Ammon's horn (tissue), 1 donor: Measurements from ENCODE around the gene VAPA.

Experiments
- DNase-seq: peaks from one replicate; pipeline ENCODE4 v3.0.0-alpha.2; 2016; ENCODE audit warnings: low spot score

VAPA gene, protein sequence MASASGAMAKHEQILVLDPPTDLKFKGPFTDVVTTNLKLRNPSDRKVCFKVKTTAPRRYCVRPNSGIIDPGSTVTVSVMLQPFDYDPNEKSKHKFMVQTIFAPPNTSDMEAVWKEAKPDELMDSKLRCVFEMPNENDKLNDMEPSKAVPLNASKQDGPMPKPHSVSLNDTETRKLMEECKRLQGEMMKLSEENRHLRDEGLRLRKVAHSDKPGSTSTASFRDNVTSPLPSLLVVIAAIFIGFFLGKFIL

DNA sequence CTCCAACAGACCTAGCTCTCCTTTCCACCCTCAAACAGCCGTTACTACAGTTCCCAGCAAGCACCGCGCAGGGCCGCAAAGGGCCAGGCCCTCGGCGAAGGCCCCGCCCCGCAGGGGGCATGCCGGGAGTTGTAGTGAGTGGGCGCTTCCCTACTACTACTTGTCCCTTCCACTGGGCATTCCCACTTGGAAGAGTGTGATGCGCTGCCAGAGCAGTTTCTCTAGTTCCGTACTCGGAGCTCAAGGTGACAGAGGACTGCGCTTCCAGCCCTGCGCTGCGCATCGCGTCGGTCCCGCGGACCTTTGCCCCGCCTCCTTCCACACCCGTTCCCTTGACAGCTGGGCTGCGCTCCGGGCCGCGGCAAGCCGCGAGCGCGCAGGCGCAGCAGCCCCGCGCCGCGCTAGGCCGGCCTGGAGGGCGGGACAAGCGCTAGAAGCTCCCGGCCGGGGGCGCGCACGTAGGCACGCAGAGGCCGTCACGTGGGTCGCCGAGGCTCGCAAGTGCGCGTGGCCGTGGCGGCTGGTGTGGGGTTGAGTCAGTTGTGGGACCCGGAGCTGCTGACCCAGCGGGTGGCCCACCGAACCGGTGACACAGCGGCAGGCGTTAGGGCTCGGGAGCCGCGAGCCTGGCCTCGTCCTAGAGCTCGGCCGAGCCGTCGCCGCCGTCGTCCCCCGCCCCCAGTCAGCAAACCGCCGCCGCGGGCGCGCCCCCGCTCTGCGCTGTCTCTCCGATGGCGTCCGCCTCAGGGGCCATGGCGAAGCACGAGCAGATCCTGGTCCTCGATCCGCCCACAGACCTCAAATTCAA is at the start of gene VAPA:
VAPA (plus strand) TSS at position 491 of the 808 bp plus-strand sequence; CDS start at position 732, 241 bp downstream.
- peak; percentile 97 for DNase-seq

DNA sequence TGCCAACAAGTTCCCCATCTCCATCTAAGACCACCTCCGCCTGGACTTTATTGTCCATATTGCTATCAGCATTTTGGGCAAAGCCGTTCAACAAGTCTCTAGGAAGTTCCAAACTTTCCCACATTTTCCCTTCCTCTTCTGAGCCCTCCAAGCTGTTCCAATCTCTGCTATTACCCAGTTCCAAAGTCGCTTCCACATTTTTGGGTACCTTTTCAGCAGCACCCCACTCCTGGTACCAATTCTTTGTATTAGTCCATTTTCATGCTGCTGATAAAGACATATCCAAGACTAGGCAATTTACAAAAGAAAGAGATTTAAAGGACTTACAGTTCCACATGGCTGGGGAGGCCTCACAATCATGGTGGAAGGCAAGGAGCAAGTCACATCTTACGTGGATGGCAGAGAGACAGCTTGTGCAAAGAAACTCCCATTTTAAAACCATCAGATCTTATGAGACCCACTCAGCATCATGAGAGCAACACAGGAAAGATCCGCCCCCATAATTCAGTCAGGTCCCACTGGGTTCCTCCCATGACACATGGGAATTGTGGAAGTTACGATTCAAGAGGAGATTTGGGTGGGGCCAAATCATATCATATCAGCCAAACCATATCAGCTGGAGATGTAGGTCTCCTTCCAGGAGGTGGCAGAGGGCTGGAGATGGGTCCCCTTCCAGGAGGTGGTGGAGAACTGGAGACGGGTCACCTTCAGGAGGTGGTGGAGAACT is 47.9 kb upstream of the VAPA start:
- no peak for DNase-seq

- no peak for DNase-seq
These were observed 47.2 kb upstream of the VAPA start for GRCh38 chr18:9866627-9867026.

DNA sequence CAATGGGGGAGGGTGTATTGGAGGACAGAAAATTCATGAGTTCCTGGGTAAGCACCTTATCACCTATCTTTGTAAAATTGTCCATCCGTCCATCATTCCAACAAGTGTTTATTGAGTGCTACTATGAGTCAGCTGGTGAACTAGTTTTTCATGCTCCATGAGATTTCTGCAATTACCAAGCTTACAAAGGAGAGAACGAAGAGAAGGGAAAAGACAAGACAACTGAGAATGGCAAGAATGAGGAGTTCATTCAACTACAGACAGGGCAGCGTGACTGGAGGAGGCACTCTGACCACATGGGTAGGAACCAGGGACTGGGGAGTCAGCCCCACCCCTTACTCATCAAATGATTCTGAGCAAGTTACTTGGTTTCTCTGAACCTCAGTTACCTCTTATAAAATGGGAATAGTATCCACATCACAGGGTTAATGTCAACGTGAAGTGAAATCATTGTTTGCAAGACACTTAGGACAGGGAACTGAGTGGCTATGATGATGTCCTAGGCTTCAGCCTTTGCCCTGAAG is 46.7 kb upstream of the VAPA start:
- DNase-seq: no peak

GRCh38 chr18:9868857-9869714 is 44.7 kb upstream of the VAPA start:
- DNase-seq: no peak

DNA sequence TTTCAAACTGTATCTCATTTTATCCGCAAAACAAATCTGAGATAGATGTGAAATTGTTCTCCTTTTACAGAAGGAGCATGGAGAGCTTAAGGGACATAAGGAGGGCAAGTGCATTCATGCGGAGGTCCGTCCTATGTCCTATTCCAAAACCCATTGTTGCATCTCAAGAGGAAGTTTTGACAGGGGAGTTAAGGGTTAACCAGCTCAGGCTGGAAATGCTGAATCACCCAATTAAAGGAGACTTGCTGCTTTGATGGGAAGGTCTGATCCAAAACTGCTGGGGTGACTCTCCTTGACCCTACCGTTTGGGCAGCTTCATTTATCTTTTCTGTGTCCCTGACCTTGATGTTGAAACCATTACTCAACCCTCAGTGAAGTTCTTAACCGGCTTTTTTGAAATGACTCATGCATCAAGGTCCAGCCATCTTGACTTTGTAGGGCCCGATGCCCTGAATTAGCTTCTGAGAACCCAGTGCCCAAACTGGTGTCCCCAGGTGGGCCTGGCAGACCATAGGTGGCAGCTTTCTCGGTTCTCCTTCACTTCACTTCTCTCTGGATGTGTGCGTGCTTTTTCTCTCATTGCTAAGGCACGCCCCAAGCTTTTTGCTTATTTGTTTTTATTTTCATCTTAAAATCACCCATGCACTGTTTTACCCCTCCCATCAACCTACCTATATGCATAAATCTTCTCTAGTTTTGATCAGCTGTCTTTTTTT is 43.9 kb upstream of the VAPA start:
- no peak for DNase-seq

DNA sequence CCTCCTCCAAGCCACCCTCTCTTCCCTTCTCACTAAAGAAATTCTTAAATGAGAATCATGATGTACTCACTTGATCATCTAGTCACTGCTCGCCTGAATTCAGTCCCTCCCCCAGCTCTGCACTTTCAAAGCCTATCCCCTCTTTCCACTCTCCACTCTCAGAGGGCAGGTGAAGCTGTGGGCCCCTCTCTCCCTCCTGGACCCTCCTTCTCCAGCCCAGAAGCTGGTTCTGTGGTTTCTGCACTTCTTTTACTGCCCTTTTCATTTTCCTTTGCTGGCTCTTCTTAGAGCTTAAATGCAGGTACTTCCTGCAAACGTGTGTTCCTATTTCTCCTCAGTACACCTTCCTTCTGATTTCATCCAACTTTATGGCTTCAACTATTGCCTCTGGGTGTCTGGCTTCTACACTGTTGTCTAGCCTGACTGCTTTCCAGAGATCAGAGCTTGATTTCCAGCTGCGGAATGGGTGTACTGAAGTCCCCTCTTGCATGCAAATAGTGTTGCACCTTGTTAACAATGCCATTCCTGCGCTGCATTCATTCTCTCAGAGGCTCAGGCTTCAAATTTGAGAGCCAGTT is 43.3 kb upstream of the VAPA start:
- no peak for DNase-seq

- no peak for DNase-seq
These were observed 42.5 kb upstream of the VAPA start for GRCh38 chr18:9871244-9871746.

DNA sequence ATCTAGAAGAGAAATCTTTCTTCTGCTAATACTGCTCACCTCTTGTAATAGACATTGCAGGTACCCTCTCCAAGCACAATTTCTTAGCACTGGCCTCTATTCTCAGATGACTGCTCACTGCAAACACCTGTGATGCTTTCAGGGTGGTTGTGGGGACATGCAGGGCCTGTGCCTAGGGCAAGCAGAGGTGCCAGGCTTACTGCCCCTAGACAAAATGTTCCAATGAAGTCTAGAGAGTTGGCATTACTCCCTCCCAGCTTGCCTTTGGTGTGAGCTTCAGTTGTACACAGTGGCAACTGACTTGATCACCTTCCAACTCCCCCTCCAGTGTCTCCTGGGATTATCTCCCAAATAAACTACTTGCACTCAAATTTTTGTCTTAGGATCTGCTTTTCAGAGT is 41.0 kb upstream of the VAPA start:
- no peak for DNase-seq

- DNase-seq: no peak
These were observed 39.1 kb upstream of the VAPA start for GRCh38 chr18:9874728-9875127.

- DNase-seq: no peak
These were observed 37.5 kb upstream of the VAPA start for GRCh38 chr18:9876212-9876866.

- no peak for DNase-seq
These were observed 36.8 kb upstream of the VAPA start for GRCh38 chr18:9876867-9877654.

DNA sequence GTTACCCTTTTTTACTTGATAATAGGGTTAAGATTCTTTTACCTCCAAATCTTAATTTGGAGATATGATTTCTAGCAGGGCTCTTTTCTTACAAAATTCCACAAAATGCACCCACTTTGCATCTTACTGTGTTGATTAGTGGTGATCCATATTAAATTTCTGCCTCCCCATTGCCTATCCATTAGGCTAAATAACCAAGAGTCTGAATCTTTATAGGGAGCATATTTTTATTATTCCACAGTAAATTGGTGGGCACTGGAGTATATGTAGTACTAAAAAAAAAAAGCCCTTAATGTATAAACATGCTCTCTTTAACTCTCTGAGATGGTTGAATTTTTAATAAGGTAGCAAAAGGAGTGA is 36.2 kb upstream of the VAPA start:
- no peak for DNase-seq

DNA sequence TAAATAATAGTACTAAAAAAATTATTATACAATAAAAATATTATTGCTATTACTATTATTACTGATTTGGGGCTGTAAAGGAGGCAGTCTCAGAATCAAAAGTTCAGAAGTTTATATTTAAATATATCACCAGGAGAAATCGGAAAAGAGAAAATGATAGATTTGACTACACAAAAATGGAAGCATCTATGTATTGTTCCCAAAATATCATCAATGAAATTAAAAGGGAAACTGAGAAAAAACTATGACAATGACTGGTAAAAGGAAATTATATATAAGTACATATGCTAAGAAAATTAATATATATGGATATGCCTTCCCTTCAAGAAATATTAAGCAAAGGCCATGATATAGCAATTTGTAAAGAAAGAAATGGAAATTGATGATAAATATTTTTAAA is 35.7 kb upstream of the VAPA start:
- DNase-seq: no peak

- no peak for DNase-seq
These were observed 35.0 kb upstream of the VAPA start for GRCh38 chr18:9878783-9879242.

DNA sequence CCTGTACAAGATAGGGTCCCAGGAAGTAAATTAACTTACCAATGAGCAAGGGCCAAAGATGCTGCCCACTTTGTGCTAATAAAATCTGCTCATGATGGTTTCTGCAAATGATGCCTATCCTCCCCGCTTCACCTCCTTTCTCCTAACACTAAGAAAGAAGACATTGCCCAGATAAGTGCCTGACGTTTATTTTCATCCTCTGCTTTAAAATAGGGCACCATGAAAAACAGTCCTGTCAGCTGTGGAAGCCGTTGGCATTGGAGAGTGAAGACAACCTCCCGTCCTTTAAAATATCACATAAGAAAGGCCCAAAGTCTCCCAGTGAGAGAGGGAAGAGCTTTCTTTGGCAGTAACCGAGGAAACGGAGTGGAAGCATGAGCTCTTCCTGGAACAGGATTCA is 29.7 kb upstream of the VAPA start:
- DNase-seq: no peak

- DNase-seq: no peak
These were observed 29.2 kb upstream of the VAPA start for GRCh38 chr18:9884532-9885140.

GRCh38 chr18:9885170-9886004 is 28.4 kb upstream of the VAPA start, which contains the start of gene TXNDC2:
TXNDC2 (plus strand) TSS chr18:9885973; CDS start chr18:9886681, 708 bp downstream.
- no peak for DNase-seq
